ENCODE results near the gene SPAST.
"Not testable (repeated sequence)": the region's sequence is repeated elsewhere in the genome, so short reads cannot be mapped to it uniquely, and the experiment has no call there.

SPAST gene

GRCh38 chr2:32119161-32119560 is 55.8 kb downstream of the SPAST start:
- DNase-seq (ENCODE audit: low read depth in 1 of 2, low spot score in 1 of 2), result no peak

DNA sequence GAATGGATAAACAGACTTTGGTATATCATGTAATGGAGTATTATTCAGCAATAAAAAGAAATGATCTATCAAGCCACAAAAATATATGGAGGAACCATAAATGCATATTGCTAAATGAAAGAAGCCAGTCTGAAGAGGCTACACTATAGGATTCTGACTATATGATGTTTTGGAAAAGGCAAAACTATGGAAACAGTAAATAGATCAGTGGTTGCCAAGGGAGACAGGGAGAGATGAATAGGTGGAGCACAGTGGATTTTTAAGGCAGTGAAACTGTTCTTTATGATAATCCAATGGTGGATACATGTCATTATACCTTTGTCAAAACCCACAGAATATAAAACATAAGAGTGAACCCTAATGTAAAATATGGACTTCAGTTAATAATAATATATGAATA is 61.3 kb downstream of the SPAST start:
- DNase-seq (ENCODE audit: low read depth in 1 of 2, low spot score in 1 of 2), result no peak

GRCh38 chr2:32128636-32129035 is 65.3 kb downstream of the SPAST start:
- DNase-seq (ENCODE audit: low read depth in 1 of 2, low spot score in 1 of 2), result no peak

DNA sequence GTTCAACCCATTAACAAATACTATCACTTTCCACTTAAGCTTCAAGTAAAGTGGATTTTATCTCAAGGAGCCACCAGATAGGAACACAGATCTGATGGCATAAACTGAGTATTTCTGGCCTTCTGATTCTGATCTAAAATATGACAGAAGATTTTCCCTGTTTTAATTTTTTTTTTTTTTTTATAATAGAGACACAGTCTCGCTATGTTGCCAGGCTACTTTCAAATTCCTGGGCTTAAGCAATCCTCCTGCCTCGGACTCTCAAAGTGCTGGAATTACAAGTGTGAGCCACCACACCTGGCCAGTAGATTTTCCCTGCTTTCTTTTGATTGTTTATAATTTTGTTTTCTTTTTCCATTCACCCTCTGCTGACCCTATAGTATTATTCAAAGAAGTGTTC is 65.7 kb downstream of the SPAST start:
- DNase-seq (ENCODE audit: low read depth in 1 of 2, low spot score in 1 of 2), result no peak

- DNase-seq (ENCODE audit: low read depth in 1 of 2, low spot score in 1 of 2), result no peak
Observed at GRCh38 chr2:32135409-32135808, 72.1 kb downstream of the SPAST start.

GRCh38 chr2:32136097-32136496 is 72.7 kb downstream of the SPAST start:
- DNase-seq (ENCODE audit: low read depth in 1 of 2, low spot score in 1 of 2), result no peak

DNA sequence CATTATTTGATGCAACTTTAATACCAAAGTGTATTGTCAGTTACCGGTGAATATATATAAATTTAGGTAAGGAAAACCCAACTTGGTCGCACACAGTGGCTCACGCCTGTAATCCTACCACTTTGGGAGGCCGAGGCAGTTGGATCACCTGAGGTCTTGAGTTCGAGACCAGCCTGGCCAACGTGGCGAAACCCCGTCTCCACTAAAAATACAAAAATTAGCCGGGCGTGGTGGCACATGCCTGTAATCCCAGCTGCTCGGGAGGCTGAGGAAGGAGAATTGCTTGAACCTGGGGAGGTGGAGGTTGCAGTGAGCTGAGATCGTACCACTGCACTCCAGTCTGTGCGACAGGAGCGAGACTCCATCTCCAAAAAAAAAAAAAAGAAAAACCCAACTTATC is 88.2 kb downstream of the SPAST start:
- not testable (repeated sequence) for DNase-seq (ENCODE audit: low read depth in 1 of 2, low spot score in 1 of 2)

GRCh38 chr2:32159678-32160077 is 96.3 kb downstream of the SPAST start:
- no peak for DNase-seq (ENCODE audit: low read depth in 1 of 2, low spot score in 1 of 2)

GRCh38 chr2:32161296-32161695 is 97.9 kb downstream of the SPAST start:
- no peak for DNase-seq (ENCODE audit: low read depth in 1 of 2, low spot score in 1 of 2)

- DNase-seq (ENCODE audit: low read depth in 1 of 2, low spot score in 1 of 2), result not testable (repeated sequence)
Observed at GRCh38 chr2:32164254-32164653, 100.9 kb downstream of the SPAST start.

GRCh38 chr2:32165027-32165347 is 101.6 kb downstream of the SPAST start:
- not testable (repeated sequence) for DNase-seq (ENCODE audit: low read depth in 1 of 2, low spot score in 1 of 2)

- no peak for DNase-seq (ENCODE audit: low read depth in 1 of 2, low spot score in 1 of 2)
Observed at GRCh38 chr2:32166115-32166574, 102.8 kb downstream of the SPAST start.

DNA sequence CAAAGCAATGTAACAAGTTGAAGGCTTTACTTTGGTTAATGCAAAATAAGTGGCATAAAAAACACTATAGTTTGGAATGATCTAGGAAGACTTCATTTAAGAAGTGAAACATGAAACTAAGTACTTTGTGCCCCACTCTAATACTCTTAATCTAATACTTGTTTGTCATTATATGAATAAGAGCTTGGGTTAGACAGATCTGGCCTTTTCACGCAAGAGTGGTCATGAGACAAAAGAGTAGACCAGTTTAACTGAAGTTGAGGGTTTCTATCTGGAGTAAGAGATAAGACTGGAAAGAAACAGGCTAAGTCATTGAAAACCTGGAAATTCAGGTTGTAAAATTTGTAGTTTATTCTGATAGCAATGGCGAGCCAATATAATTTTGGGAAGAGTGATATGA is 105.2 kb downstream of the SPAST start:
- no peak for DNase-seq (ENCODE audit: low read depth in 1 of 2, low spot score in 1 of 2)

GRCh38 chr2:32172870-32173269 is 109.5 kb downstream of the SPAST start:
- no peak for DNase-seq (ENCODE audit: low read depth in 1 of 2, low spot score in 1 of 2)

DNA sequence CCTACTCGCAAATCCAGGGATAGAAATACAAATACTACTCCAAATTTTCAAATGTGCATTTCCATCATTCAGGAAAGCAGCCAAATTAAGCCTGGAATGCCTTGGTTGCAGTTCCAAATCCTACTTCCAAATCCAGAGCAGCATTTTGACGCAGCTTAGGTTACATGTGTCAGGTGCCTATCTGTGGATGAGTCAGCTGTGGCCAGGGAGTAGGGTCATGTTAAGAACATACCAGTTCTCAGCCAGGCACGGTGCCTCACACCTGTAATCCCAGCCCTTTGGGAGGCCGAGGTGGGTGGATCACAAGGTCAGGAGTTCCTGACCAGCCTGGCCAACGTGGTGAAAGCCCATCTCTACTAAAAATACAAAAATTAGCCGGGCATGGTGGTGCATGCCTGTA is 119.3 kb downstream of the SPAST start:
- no peak for DNase-seq (ENCODE audit: low read depth in 1 of 2, low spot score in 1 of 2)

DNA sequence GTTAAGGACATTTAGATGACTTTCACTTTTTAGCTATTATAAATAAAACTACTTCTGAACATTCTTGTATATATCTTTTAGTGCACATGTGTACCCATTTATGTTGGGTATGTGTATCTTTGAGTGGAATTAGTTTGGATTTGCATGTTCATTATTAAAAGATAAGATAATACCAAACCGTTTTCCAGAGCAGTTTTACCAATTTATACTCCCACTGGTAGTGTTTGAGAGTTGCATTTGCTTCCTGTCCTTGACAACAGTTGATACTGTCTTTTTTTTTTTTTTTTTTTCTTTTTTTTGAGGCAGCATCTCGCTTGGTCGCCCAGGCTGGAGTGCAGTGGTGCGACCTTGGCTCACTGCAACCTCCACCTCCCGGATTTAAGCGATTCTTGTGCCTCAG is 125.7 kb downstream of the SPAST start:
- DNase-seq (ENCODE audit: low read depth in 1 of 2, low spot score in 1 of 2), result no peak

- no peak for DNase-seq (ENCODE audit: low read depth in 1 of 2, low spot score in 1 of 2)
Observed at GRCh38 chr2:32192418-32192817, 129.1 kb downstream of the SPAST start.

DNA sequence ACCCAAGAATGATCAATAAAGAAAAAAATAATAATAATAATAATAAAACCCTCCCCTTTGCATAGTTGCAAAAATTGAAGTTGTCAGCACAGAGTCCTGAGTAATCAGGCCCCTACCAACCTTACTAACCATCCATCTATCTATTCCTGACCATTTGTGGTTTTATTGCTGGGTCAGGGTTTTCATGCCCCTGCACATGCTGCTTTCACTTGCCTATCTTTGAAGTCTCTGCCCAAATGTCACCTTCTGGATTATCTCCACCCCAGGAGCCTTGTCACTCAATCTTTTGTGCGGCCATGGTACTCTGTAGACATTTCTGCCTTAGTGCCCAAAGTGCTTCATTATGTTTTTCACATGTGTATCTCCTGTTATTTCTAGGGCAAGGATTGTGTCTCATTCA is 137.5 kb downstream of the SPAST start:
- no peak for DNase-seq (ENCODE audit: low read depth in 1 of 2, low spot score in 1 of 2)

- DNase-seq (ENCODE audit: low read depth in 1 of 2, low spot score in 1 of 2), result not testable (repeated sequence)
Observed at GRCh38 chr2:32203428-32203827, 140.1 kb downstream of the SPAST start.

All from activated T-helper 1 cell treated with anti-CD3 and anti-CD28 coated beads, Interleukin-2, amount 50 U/mL, for 16 hours (primary cell).